Prostate gland (tissue), 2 donors: ENCODE data around the gene EGFLAM. TPM values are rescaled to one million over a fixed set of nuclear protein-coding genes. Genes with fewer than 3 reads are reported as not detected.

Experiments used
- DNase-seq: peaks from one replicate; pipeline ENCODE4 v3.0.0-alpha.2; 2019; ENCODE audit warnings: low spot score
- H3K27ac ChIP-seq, 2 donors: fragments of 200-600 bp; sonication (generic); 2 replicates each; pipeline ENCODE4 v1.5.1; 2017 to 2019
- H3K27me3 ChIP-seq: fragments of 200-600 bp; sonication (generic); replicated peaks from 2 replicates; pipeline ENCODE4 v1.5.1; 2019; ENCODE audit not compliant: insufficient read depth
- H3K36me3 ChIP-seq, 2 donors: fragments of 200-600 bp; sonication (generic); 1 replicate in 1 of 2; 2 replicates in 1 of 2; pipeline versions ENCODE4 v1.5.1 to v1.8.1; 2017 to 2019
- H3K4me1 ChIP-seq: fragments of 200-600 bp; sonication (generic); replicated peaks from 2 replicates; pipeline ENCODE4 v1.5.1; 2019
- H3K4me3 ChIP-seq, 2 donors: fragments of 200-600 bp; sonication (generic); 2 replicates each; pipeline ENCODE4 v1.5.1; 2017 to 2019
- H3K9me3 ChIP-seq: fragments of 200-600 bp; sonication (generic); 2 replicates; pipeline ENCODE4 v1.5.1; 2017
- CTCF ChIP-seq, 4 experiments: fragments of 200-600 bp in 2 of 4; fragments of 450-650 bp in 2 of 4; sonication (generic) in 2 of 4; IDR thresholded peaks; 1 replicate in 3 of 4; 2 replicates in 1 of 4; pipeline ENCODE4 v1.5.1; 2016 to 2019; ENCODE audit warnings: antibody characterized with exemption in 4 of 4, mild to moderate bottlenecking in 2 of 4, moderate library complexity in 2 of 4
- POLR2A ChIP-seq: fragments of 450-650 bp; IDR thresholded peaks from one replicate; pipeline ENCODE4 v1.6.1; 2016; ENCODE audit warnings: antibody characterized with exemption, mild to moderate bottlenecking
- POLR2AphosphoS5 ChIP-seq: sonication (generic); formaldehyde crosslinking; IDR thresholded peaks from one replicate; pipeline ENCODE4 v1.6.1; 2017; ENCODE audit warnings: antibody characterized with exemption
- WGBS: methylation state at CpG from one replicate; pipeline ENCODE4 v1.1.5; 2018; 5-methylcytosine and 5-hydroxymethylcytosine counted together
- intact Hi-C: fragments of 100-400 bp; cut with DNase I; formaldehyde crosslinking; loops from one replicate; pipeline ENCODE4 v1.14.2; 2022
- total RNA-seq, 2 donors: library from RNA; depleted of rRNA; stranded (reverse); fragments of >200 nt; gene quantifications; one replicate each; pipeline ENCODE4 v1.1.0, GENCODE V29; 2016

The EGFLAM gene
- total RNA-seq, 2 donors from 2014 or later, result 4.1 to 14.1 TPM

DNA sequence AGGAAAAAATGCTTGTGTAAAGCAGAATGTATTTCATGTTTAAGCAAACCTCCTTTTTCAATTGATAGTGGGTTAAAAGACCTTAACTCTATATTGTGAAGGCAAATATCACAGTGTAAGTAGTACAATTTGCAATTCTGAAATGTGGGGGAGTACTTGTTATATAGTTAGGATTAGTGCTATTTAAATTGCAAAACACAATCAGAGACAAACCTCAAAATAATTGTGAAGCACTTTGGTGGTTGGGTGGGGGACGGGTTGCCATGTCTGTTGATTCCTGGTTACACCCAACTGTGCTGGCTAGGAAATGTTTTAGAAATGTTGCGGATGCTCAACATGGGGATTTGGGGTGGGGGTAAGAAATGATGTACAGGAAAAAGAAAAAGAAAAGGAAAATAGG, 37.4 kb downstream of the EGFLAM start:
- H3K4me1 ChIP-seq, result no peaks in the 10 kb centered on the region
- H3K27ac ChIP-seq, result no peak overlapping the region
- DNase-seq, result no peak
- TF ChIP-seq POLR2A, result no peak
- no peak for TF ChIP-seq CTCF (IDR thresholded peaks at IDR 0.05)
- no peak for TF ChIP-seq POLR2AphosphoS5
- intact Hi-C loops, result no loop called here
- no peaks in the 10 kb centered on the region for H3K36me3 ChIP-seq
- 83% methylated on average over 2 of the region's 2 CpGs for WGBS
- H3K9me3 ChIP-seq, result no peaks in the 10 kb centered on the region
- no peaks in the 10 kb centered on the region for H3K27me3 ChIP-seq
- no peak overlapping the region for H3K4me3 ChIP-seq

DNA sequence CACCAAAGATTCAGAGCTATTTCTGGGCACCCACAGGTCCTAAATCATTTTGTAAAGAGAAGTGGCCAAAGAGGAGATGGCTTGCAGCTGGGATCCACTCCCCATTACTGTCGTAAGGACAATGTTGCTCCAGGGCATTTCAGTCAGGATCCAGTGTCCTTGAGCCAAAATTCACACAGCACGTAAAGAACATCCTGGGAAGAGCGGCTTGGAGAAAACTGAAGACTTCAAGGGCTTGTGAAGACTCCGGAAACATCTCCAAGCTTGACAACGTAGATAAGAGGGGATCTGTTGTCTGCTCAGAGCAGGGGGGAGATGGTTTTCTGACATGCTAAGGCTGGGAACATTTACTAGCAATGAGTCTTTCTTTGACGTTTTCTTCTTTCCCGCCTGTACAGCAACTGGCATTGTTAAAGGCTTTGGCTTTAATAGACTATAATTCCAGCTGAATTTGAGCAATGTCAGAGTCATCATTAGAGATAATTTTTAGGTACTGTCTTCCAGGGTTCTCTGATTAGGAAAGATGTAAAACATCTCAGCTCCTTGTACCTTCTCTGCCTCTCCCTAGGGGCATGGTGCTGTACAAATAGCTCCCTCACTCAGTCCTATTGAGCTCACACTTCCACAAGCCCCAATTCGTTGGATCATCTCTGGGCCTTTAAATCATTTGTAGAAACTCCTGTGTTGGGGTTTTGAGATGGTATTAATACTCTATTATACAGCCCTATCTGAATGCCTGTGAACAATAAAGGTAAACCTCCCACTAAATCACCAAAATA, 39.7 kb downstream of the EGFLAM start:
- H3K27me3 ChIP-seq, result no peaks in the 10 kb centered on the region
- no peak overlapping the region for H3K27ac ChIP-seq
- TF ChIP-seq POLR2A, result no peak
- no peak for TF ChIP-seq CTCF (IDR thresholded peaks at IDR 0.05)
- TF ChIP-seq POLR2AphosphoS5, result no peak
- 19% methylated on average over 8 of the region's 8 CpGs for WGBS
- DNase-seq, result no peak
- H3K36me3 ChIP-seq, result no peaks in the 10 kb centered on the region
- H3K9me3 ChIP-seq, result no peaks in the 10 kb centered on the region
- no peak overlapping the region for H3K4me3 ChIP-seq
- H3K4me1 ChIP-seq, result no peaks in the 10 kb centered on the region
- intact Hi-C loops, result no loop called here

- 89% methylated on average over 1 of the region's 1 CpG for WGBS
- H3K9me3 ChIP-seq, result no peaks in the 10 kb centered on the region
- no peak for DNase-seq
- H3K27ac ChIP-seq, result no peak overlapping the region
- TF ChIP-seq POLR2A (no peak), POLR2AphosphoS5 (no peak), CTCF (IDR thresholded peaks at IDR 0.05) (no peak)
- intact Hi-C loops, result no loop called here
- no peaks in the 10 kb centered on the region for H3K36me3 ChIP-seq
- H3K27me3 ChIP-seq, result no peaks in the 10 kb centered on the region
- no peaks in the 10 kb centered on the region for H3K4me1 ChIP-seq
- H3K4me3 ChIP-seq, result no peak overlapping the region
Measured at GRCh38 chr5:38299585-38299984, 41.2 kb downstream of the EGFLAM start.

GRCh38 chr5:38305148-38305547, 46.8 kb downstream of the EGFLAM start:
- 100% methylated on average over 2 of the region's 2 CpGs for WGBS
- intact Hi-C loops, result no loop called here
- TF ChIP-seq CTCF (IDR thresholded peaks at IDR 0.05) (no peak), POLR2AphosphoS5 (no peak), POLR2A (no peak)

DNA sequence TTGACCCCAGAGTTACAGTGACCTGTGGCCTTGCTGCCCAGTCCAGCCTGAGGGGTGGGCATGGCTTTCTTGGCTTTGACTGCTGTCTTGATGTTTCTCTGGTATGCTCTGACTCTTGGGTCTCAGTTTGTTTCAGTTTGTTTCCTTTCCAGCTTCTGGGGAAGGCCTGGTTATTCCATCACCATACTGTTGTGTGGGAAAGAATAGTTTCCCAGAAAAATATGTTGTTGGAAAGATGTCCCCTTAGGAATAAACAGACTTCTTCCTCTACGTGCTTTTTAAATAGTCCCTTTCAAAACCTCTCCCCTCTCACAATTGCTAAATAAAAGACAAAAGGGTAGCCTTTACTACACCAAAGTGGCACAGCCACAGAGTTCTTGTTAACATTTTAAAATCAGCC, 49.5 kb downstream of the EGFLAM start:
- no peaks in the 10 kb centered on the region for H3K27me3 ChIP-seq
- WGBS, result 73% methylated on average over 1 of the region's 1 CpG
- H3K27ac ChIP-seq, result no peak overlapping the region
- H3K9me3 ChIP-seq, result no peaks in the 10 kb centered on the region
- no peak overlapping the region for H3K4me3 ChIP-seq
- TF ChIP-seq POLR2AphosphoS5 (no peak), CTCF (IDR thresholded peaks at IDR 0.05) (no peak), POLR2A (no peak)
- H3K36me3 ChIP-seq, result no peaks in the 10 kb centered on the region
- intact Hi-C loops, result no loop called here
- H3K4me1 ChIP-seq, result no peaks in the 10 kb centered on the region
- DNase-seq, result no peak

More at GRCh38 chr5:38305148-38305547, 46.8 kb downstream of the EGFLAM start:
- Histone ChIP-seq H3K4me1 (no peaks in the 10 kb centered on the region), H3K9me3 (no peaks in the 10 kb centered on the region), H3K27me3 (no peaks in the 10 kb centered on the region), H3K36me3 (no peaks in the 10 kb centered on the region), H3K4me3 (no peak overlapping the region), H3K27ac (no peak overlapping the region)
- no peak for DNase-seq
